Astrocyte (in vitro differentiated cells and primary cell): ENCODE results near the gene STOML1. TPM values are rescaled to one million over a fixed set of nuclear protein-coding genes. Genes with fewer than 3 reads are reported as not detected.
"Not testable (repeated sequence)": the region's sequence is repeated elsewhere in the genome, so short reads cannot be mapped to it uniquely, and the experiment has no call there.

ENCODE experiments used
- DNase-seq: peaks from one replicate; pipeline ENCODE4 v3.0.0-alpha.2; 2010; ENCODE audit warnings: low read depth
- FAIRE-seq: peaks from 2 replicates; lab custom pipeline; 2011; peaks lifted over from hg19 to GRCh38; lab: Jason Lieb, UNC
- H2AFZ ChIP-seq: 2 replicates; pipeline ENCODE4 v1.6.0; 2012; ENCODE audit warnings: low read depth, low read length, inconsistent platforms
- H3K27ac ChIP-seq: 2 replicates; pipeline ENCODE4 v1.5.1; 2011; ENCODE audit warnings: low read depth, low read length, inconsistent platforms
- H3K27me3 ChIP-seq: 2 replicates; pipeline ENCODE4 v1.6.0; 2011; ENCODE audit warnings: low read length, inconsistent platforms; ENCODE audit not compliant: insufficient read depth
- H3K36me3 ChIP-seq: 2 replicates; pipeline ENCODE4 v1.5.1; 2011; ENCODE audit warnings: low read length, inconsistent platforms; ENCODE audit not compliant: insufficient read depth
- H3K4me1 ChIP-seq: 2 replicates; pipeline ENCODE4 v1.5.1; 2011; ENCODE audit warnings: low read length, inconsistent platforms; ENCODE audit not compliant: insufficient read depth
- H3K4me2 ChIP-seq: 2 replicates; pipeline ENCODE4 v1.6.0; 2012; ENCODE audit warnings: low read length, inconsistent platforms
- H3K4me3 ChIP-seq: 2 replicates; pipeline ENCODE4 v1.5.1; 2011; ENCODE audit warnings: low read depth, mild to moderate bottlenecking, low read length, inconsistent platforms; ENCODE audit not compliant: insufficient read depth
- H3K79me2 ChIP-seq: 2 replicates; pipeline ENCODE4 v1.6.0; 2012; ENCODE audit warnings: mild to moderate bottlenecking, low read length, inconsistent platforms; ENCODE audit not compliant: insufficient read depth
- H3K9ac ChIP-seq: 2 replicates; pipeline ENCODE4 v1.6.0; 2012; ENCODE audit warnings: mild to moderate bottlenecking, low read length, inconsistent platforms
- H3K9me3 ChIP-seq: 2 replicates; pipeline ENCODE4 v1.5.1; 2012; ENCODE audit warnings: low read depth, mild to moderate bottlenecking, low read length, inconsistent platforms; ENCODE audit not compliant: insufficient read depth
- H4K20me1 ChIP-seq: 2 replicates; pipeline ENCODE4 v1.6.0; 2012; ENCODE audit warnings: low read length, inconsistent platforms; ENCODE audit not compliant: insufficient read depth
- H3K27ac Mint-ChIP-seq: one replicate; pipeline ENCODE4 v1.8.0; 2021; ENCODE audit warnings: mild to moderate bottlenecking, mixed read lengths; ENCODE audit not compliant: unreplicated experiment
- H3K27me3 Mint-ChIP-seq: one replicate; pipeline ENCODE4 v1.8.0; 2021; ENCODE audit warnings: low read depth, mixed read lengths; ENCODE audit not compliant: unreplicated experiment
- H3K36me3 Mint-ChIP-seq: one replicate; pipeline ENCODE4 v1.8.0; 2021; ENCODE audit warnings: low read depth, mixed read lengths; ENCODE audit not compliant: unreplicated experiment
- H3K4me1 Mint-ChIP-seq: one replicate; pipeline ENCODE4 v1.8.0; 2021; ENCODE audit warnings: low read depth, mixed read lengths; ENCODE audit not compliant: unreplicated experiment
- H3K4me3 Mint-ChIP-seq: one replicate; pipeline ENCODE4 v1.8.0; 2021; ENCODE audit warnings: mild to moderate bottlenecking, moderate library complexity, mixed read lengths; ENCODE audit not compliant: unreplicated experiment
- H3K9me3 Mint-ChIP-seq: one replicate; pipeline ENCODE4 v1.8.0; 2021; ENCODE audit warnings: mild to moderate bottlenecking, mixed read lengths; ENCODE audit not compliant: unreplicated experiment
- CTCF ChIP-seq: IDR thresholded peaks from 2 replicates; pipeline ENCODE4 v1.5.1; 2011; ENCODE audit warnings: low read depth, mild to moderate bottlenecking, inconsistent platforms, low read length, moderate library complexity; ENCODE audit not compliant: insufficient read depth
- EZH2 ChIP-seq: IDR thresholded peaks from 2 replicates; pipeline ENCODE4 v1.6.1; 2012; ENCODE audit warnings: mild to moderate bottlenecking, low read length, inconsistent platforms; ENCODE audit not compliant: insufficient read depth
- total RNA-seq: library from RNA; stranded (reverse); gene quantifications from 2 replicates; pipeline ENCODE4 v1.2.1, GENCODE V29; 2021

STOML1 gene
- total RNA-seq, 1 donor from 2014 or later: 12.4 TPM

GRCh38 chr15:73979636-73980035 is 12.5 kb downstream of the STOML1 start:
- Histone ChIP-seq H3K4me1 (peaks cover 32% of the 10 kb centered on the region), H3K36me3 (no peaks in the 10 kb centered on the region), H3K27ac (no peak overlapping the region), H3K9me3 (no peaks in the 10 kb centered on the region), H3K79me2 (no peaks in the 10 kb centered on the region), H3K9ac (no peak overlapping the region), H2AFZ (no peak overlapping the region), H3K27me3 (peaks cover 5% of the 10 kb centered on the region), H3K4me3 (no peak overlapping the region), H4K20me1 (no peaks in the 10 kb centered on the region), H3K4me2 (no peak overlapping the region)
- TF ChIP-seq EZH2 (no peak), CTCF (no peak)
- H3K4me3 Mint-ChIP-seq: no peak overlapping the region
- FAIRE-seq (no peak), DNase-seq (no peak)
- no peak overlapping the region for H3K27ac Mint-ChIP-seq
- H3K36me3 Mint-ChIP-seq: peaks cover 2% of the 10 kb centered on the region
- no peaks in the 10 kb centered on the region for H3K9me3 Mint-ChIP-seq
- peaks cover 28% of the 10 kb centered on the region for H3K4me1 Mint-ChIP-seq
- peaks cover 8% of the 10 kb centered on the region for H3K27me3 Mint-ChIP-seq

- Histone ChIP-seq H3K27ac (no peak overlapping the region), H3K4me2 (no peak overlapping the region), H3K36me3 (no peaks in the 10 kb centered on the region), H2AFZ (no peak overlapping the region), H4K20me1 (no peaks in the 10 kb centered on the region), H3K9ac (no peak overlapping the region), H3K27me3 (peaks cover 5% of the 10 kb centered on the region), H3K4me3 (no peak overlapping the region), H3K4me1 (peaks cover 26% of the 10 kb centered on the region), H3K79me2 (no peaks in the 10 kb centered on the region), H3K9me3 (no peaks in the 10 kb centered on the region)
- Mint-ChIP-seq H3K4me3 (no peak overlapping the region), H3K4me1 (peaks cover 26% of the 10 kb centered on the region), H3K27me3 (peaks cover 8% of the 10 kb centered on the region), H3K9me3 (peaks cover 4% of the 10 kb centered on the region), H3K27ac (no peak overlapping the region), H3K36me3 (peaks cover 2% of the 10 kb centered on the region)
- DNase-seq: no peak
- no peak for FAIRE-seq
- TF ChIP-seq EZH2 (no peak), CTCF (no peak)
Measured at GRCh38 chr15:73978896-73979295, 13.2 kb downstream of the STOML1 start.

GRCh38 chr15:73975440-73976125 is 16.5 kb downstream of the STOML1 start:
- not testable (repeated sequence) for H3K27ac ChIP-seq, H4K20me1 ChIP-seq, H3K9me3 Mint-ChIP-seq, H3K9ac ChIP-seq, H2AFZ ChIP-seq, H3K4me2 ChIP-seq, FAIRE-seq, H3K9me3 ChIP-seq, H3K27me3 ChIP-seq, H3K4me1 Mint-ChIP-seq, H3K36me3 ChIP-seq, DNase-seq, H3K4me3 ChIP-seq, H3K36me3 Mint-ChIP-seq, H3K4me3 Mint-ChIP-seq, H3K79me2 ChIP-seq, H3K4me1 ChIP-seq
- Mint-ChIP-seq H3K27me3 (peaks cover 11% of the 10 kb centered on the region), H3K27ac (peak overlapping the region; percentile 29)

GRCh38 chr15:73973683-73974200 is 18.4 kb downstream of the STOML1 start:
- H3K9ac ChIP-seq, H3K27ac ChIP-seq, H3K9me3 Mint-ChIP-seq, H3K9me3 ChIP-seq, H3K4me2 ChIP-seq, H3K27ac Mint-ChIP-seq, FAIRE-seq, H3K4me1 ChIP-seq, H3K4me3 ChIP-seq, H2AFZ ChIP-seq, H3K79me2 ChIP-seq, H3K27me3 ChIP-seq, H3K4me3 Mint-ChIP-seq, DNase-seq, H3K36me3 Mint-ChIP-seq, H3K36me3 ChIP-seq, H4K20me1 ChIP-seq: not testable (repeated sequence)
- H3K27me3 Mint-ChIP-seq: peaks cover 11% of the 10 kb centered on the region
- H3K4me1 Mint-ChIP-seq: peaks cover 10% of the 10 kb centered on the region
